CD14-positive monocyte (primary cell): ENCODE data around the gene PARP11. TPM values are rescaled to one million over a fixed set of nuclear protein-coding genes. Genes with fewer than 3 reads are reported as not detected.

Experiments used
- DNase-seq, 3 donors: peaks; one replicate each; pipeline ENCODE4 v3.0.0-alpha.2; 2011 to 2022
- H2AFZ ChIP-seq: 2 replicates; pipeline ENCODE4 v1.6.0; 2012; ENCODE audit warnings: mild to moderate bottlenecking, low read depth, low read length, inconsistent platforms; ENCODE audit not compliant: insufficient read depth, poor library complexity, severe bottlenecking
- H3K27ac ChIP-seq, 2 donors: 1 replicate in 1 of 2; 2 replicates in 1 of 2; pipeline ENCODE4 v1.5.1; 2012 to 2013; ENCODE audit warnings: low read length in 2 of 2, control low read depth in 1 of 2, inconsistent platforms in 1 of 2, low read depth in 1 of 2, mild to moderate bottlenecking in 1 of 2
- H3K27me3 ChIP-seq, 2 donors: one replicate each; pipeline versions ENCODE4 v1.6.0 to v1.6.1; 2011 to 2013; ENCODE audit warnings: low read length in 2 of 2; ENCODE audit not compliant: control insufficient read depth in 2 of 2, insufficient read depth in 2 of 2
- H3K36me3 ChIP-seq, 2 donors: replicated peaks in 1 of 2; 1 replicate in 1 of 2; 2 replicates in 1 of 2; pipeline versions ENCODE4 v1.5.1 to v1.6.1; 2012 to 2013; ENCODE audit warnings: low read length in 2 of 2, control low read depth in 1 of 2, inconsistent platforms in 1 of 2, mild to moderate bottlenecking in 1 of 2; ENCODE audit not compliant: insufficient read depth in 2 of 2, control insufficient read depth in 1 of 2
- H3K4me1 ChIP-seq, 2 donors: 1 replicate in 1 of 2; 2 replicates in 1 of 2; pipeline versions ENCODE4 v1.5.1 to v1.6.1; 2012 to 2013; ENCODE audit warnings: low read length in 2 of 2, control low read depth in 1 of 2, inconsistent platforms in 1 of 2, mild to moderate bottlenecking in 1 of 2, moderate library complexity in 1 of 2; ENCODE audit not compliant: insufficient read depth in 2 of 2, control insufficient read depth in 1 of 2
- H3K4me2 ChIP-seq: replicated peaks from 2 replicates; pipeline ENCODE3; 2012; ENCODE audit warnings: low read length, moderate library complexity, mild to moderate bottlenecking; ENCODE audit not compliant: poor library complexity, severe bottlenecking; ENCODE audit errors: extremely low read depth
- H3K4me3 ChIP-seq, 3 experiments: fragments of 200-600 bp in 1 of 3; sonication (generic) in 1 of 3; replicated peaks in 1 of 3; 1 replicate in 2 of 3; 2 replicates in 1 of 3; pipeline ENCODE4 v1.5.1; 2011 to 2013; ENCODE audit warnings: low read length in 3 of 3, mild to moderate bottlenecking in 3 of 3, control low read depth in 2 of 3, low read depth in 2 of 3, inconsistent platforms in 1 of 3, moderate library complexity in 1 of 3
- H3K79me2 ChIP-seq: 2 replicates; pipeline ENCODE4 v1.6.0; 2012; ENCODE audit warnings: mild to moderate bottlenecking, control low read depth, inconsistent platforms, low read length, moderate library complexity; ENCODE audit not compliant: insufficient read depth
- H3K9ac ChIP-seq: 2 replicates; pipeline ENCODE4 v1.6.0; 2017; ENCODE audit warnings: low read length, mild to moderate bottlenecking; ENCODE audit not compliant: insufficient read depth, poor library complexity, severe bottlenecking
- H3K9me3 ChIP-seq, 2 donors: replicated peaks in 1 of 2; 1 replicate in 1 of 2; 2 replicates in 1 of 2; pipeline versions ENCODE4 v1.5.1 to v1.6.1; 2012 to 2013; ENCODE audit warnings: low read length in 2 of 2, control low read depth in 1 of 2; ENCODE audit not compliant: control insufficient read depth in 1 of 2, insufficient read depth in 1 of 2
- H4K20me1 ChIP-seq: 2 replicates; pipeline ENCODE4 v1.6.0; 2012; ENCODE audit warnings: mild to moderate bottlenecking, low read length, control low read depth, moderate library complexity; ENCODE audit not compliant: insufficient read depth
- H3K27ac Mint-ChIP-seq, 7 donors: one replicate each; pipeline ENCODE4 v1.8.0; 2020; ENCODE audit warnings: mild to moderate bottlenecking in 7 of 7, mixed read lengths in 7 of 7, moderate library complexity in 6 of 7, inconsistent platforms in 2 of 7
- H3K27me3 Mint-ChIP-seq, 3 donors: one replicate each; pipeline ENCODE4 v1.8.0; 2021 to 2022; ENCODE audit warnings: low read depth in 3 of 3, mild to moderate bottlenecking in 3 of 3, mixed read lengths in 3 of 3, moderate library complexity in 3 of 3, inconsistent platforms in 1 of 3
- H3K36me3 Mint-ChIP-seq, 2 donors: one replicate each; pipeline ENCODE4 v1.8.0; 2020; ENCODE audit warnings: mixed read lengths in 2 of 2, inconsistent platforms in 1 of 2, mild to moderate bottlenecking in 1 of 2
- H3K4me1 Mint-ChIP-seq: one replicate; pipeline ENCODE4 v1.8.0; 2020; ENCODE audit warnings: mild to moderate bottlenecking, mixed read lengths
- H3K4me3 Mint-ChIP-seq, 2 donors: one replicate each; pipeline ENCODE4 v1.8.0; 2020; ENCODE audit warnings: mild to moderate bottlenecking in 2 of 2, mixed read lengths in 2 of 2, moderate library complexity in 1 of 2
- H3K9me3 Mint-ChIP-seq, 7 donors: one replicate each; pipeline ENCODE4 v1.8.0; 2020 to 2022; ENCODE audit warnings: mixed read lengths in 7 of 7, mild to moderate bottlenecking in 6 of 7, moderate library complexity in 6 of 7, inconsistent platforms in 2 of 7
- CTCF ChIP-seq: fragments of 200-600 bp; IDR thresholded peaks from one replicate; pipeline ENCODE4 v1.8.0; 2022; ENCODE audit warnings: antibody characterized with exemption, mild to moderate bottlenecking
- WGBS: methylation state at CpG from one replicate; pipeline ENCODE4 v1.1.5; 2013; ENCODE audit warnings: missing lambda C conversion rate; ENCODE audit not compliant: insufficient coverage; 5-methylcytosine and 5-hydroxymethylcytosine counted together
- intact Hi-C, 2 donors: fragments of 100-400 bp; cut with micrococcal nuclease; formaldehyde crosslinking; loops; one replicate each; pipeline versions ENCODE4 v1.15.0 to v1.15.1; 2023
- polyA plus RNA-seq, 3 donors: library from polyadenylated mRNA; depleted of rRNA in 1 of 3; unstranded in 2 of 3; stranded (reverse) in 1 of 3; fragments of 300-500 nt in 2 of 3; fragments of >200 nt in 1 of 3; fragmentation: Illumina TruSeq in 2 of 3; gene quantifications; 1 replicate in 2 of 3; 2 replicates in 1 of 3; pipeline ENCODE4 v1.2.3, GENCODE V29; 2012 to 2021

Gene PARP11
- polyA plus RNA-seq, 3 donors, result 3.2 to 6.2 (median 5.4) TPM

DNA sequence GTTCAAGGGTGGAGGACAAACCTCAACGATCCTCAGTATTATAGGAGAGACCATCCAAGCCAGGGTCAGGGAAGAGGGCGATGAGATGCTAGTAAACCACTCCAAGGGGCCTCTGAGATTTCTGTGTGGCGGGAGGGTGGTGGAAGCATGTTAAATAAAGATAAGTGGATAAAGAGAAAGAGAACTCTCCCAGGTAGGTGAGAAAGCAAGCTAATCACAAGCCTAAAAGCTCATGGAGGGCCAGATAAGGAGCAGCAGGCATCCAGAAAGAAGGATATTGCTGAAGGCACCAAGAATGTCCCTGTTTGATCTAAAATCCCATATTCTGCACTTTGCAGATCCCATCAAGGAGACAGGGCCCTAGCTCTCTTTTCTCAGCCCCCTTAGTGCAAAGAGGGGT is 48.3 kb upstream of the PARP11 start:
- Histone ChIP-seq H3K4me2 (no peak overlapping the region), H2AFZ (no peak overlapping the region), H3K4me3 (no peak overlapping the region), H3K27ac (no peak overlapping the region), H4K20me1 (no peaks in the 10 kb centered on the region), H3K27me3 (no peaks in the 10 kb centered on the region), H3K79me2 (no peaks in the 10 kb centered on the region), H3K4me1 (no peaks in the 10 kb centered on the region), H3K9ac (no peak overlapping the region), H3K36me3 (no peaks in the 10 kb centered on the region), H3K9me3 (no peaks in the 10 kb centered on the region)
- no peak overlapping the region for H3K4me3 Mint-ChIP-seq
- no peak for TF ChIP-seq CTCF
- no peaks in the 10 kb centered on the region for H3K4me1 Mint-ChIP-seq
- no peak overlapping the region for H3K27ac Mint-ChIP-seq
- no peaks in the 10 kb centered on the region for H3K36me3 Mint-ChIP-seq
- H3K27me3 Mint-ChIP-seq, result peaks cover 0 to 2% (median 1%) of the 10 kb centered on the region in 3 donors
- intact Hi-C loops, result no loop called here
- H3K9me3 Mint-ChIP-seq, result no peaks in the 10 kb centered on the region
- WGBS, result no CpG with 5 or more reads among the region's 3 CpGs
- DNase-seq, result no peak

DNA sequence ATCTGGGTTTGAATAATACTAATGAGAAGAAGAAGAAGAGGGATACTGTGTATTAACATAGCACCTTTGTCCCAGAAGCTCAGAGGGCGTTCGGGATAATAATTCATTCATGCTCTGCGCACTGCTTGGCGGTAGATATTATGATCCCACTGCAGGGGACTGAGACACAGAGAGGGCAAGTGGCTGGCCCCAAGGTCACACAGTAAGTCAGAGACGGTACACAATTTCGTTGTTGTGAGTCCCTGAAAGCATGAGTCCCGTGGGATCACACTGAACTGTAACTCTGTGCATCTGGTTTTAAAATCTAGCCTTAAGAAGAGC is 47.9 kb upstream of the PARP11 start:
- Histone ChIP-seq H3K9ac (no peak overlapping the region), H3K4me3 (no peak overlapping the region), H4K20me1 (no peaks in the 10 kb centered on the region), H3K36me3 (no peaks in the 10 kb centered on the region), H2AFZ (no peak overlapping the region), H3K27me3 (no peaks in the 10 kb centered on the region), H3K9me3 (no peaks in the 10 kb centered on the region), H3K4me2 (no peak overlapping the region), H3K4me1 (no peaks in the 10 kb centered on the region), H3K27ac (no peak overlapping the region), H3K79me2 (no peaks in the 10 kb centered on the region)
- H3K27ac Mint-ChIP-seq, result no peak overlapping the region
- 98% methylated on average over 7 of the region's 7 CpGs for WGBS
- DNase-seq, result no peak
- intact Hi-C loops, result no loop called here
- H3K9me3 Mint-ChIP-seq, result no peaks in the 10 kb centered on the region
- no peaks in the 10 kb centered on the region for H3K36me3 Mint-ChIP-seq
- no peak for TF ChIP-seq CTCF
- no peaks in the 10 kb centered on the region for H3K4me1 Mint-ChIP-seq
- no peak overlapping the region for H3K4me3 Mint-ChIP-seq
- peaks cover 1 to 3% (median 2%) of the 10 kb centered on the region in 3 donors for H3K27me3 Mint-ChIP-seq
